Ishikawa (cell line): ENCODE results near the gene BSG.

Experiments
- CEBPB ChIP-seq: IDR thresholded peaks from 2 replicates; pipeline ENCODE4 v1.6.1; 2012
- EP300 ChIP-seq: IDR thresholded peaks from 2 replicates; pipeline ENCODE4 v1.6.1; 2012; ENCODE audit warnings: borderline replicate concordance
- RAD21 ChIP-seq: IDR thresholded peaks from 2 replicates; pipeline ENCODE4 v1.6.1; 2012; ENCODE audit warnings: low read depth
- TAF1 ChIP-seq: IDR thresholded peaks from 2 replicates; pipeline ENCODE4 v1.6.1; 2012; ENCODE audit warnings: low read depth, mild to moderate bottlenecking
- TCF12 ChIP-seq: IDR thresholded peaks from 2 replicates; pipeline ENCODE4 v1.6.1; 2012; ENCODE audit warnings: low read depth
- TEAD4 ChIP-seq: IDR thresholded peaks from 2 replicates; pipeline ENCODE4 v1.6.1; 2012
- TF ChIP-seq, protein P1 (sequence below): IDR thresholded peaks from 2 replicates; pipeline ENCODE4 v1.6.1; 2012
- TF ChIP-seq, protein P2 (sequence below): IDR thresholded peaks from 2 replicates; pipeline ENCODE4 v1.6.1; 2012; ENCODE audit warnings: low read depth, mild to moderate bottlenecking
- TF ChIP-seq, protein P3 (sequence below): IDR thresholded peaks from 2 replicates; pipeline ENCODE4 v1.6.1; 2012

GRCh38 chr19:625257-625656 is 52.9 kb downstream of the BSG start:
- no peak for TF ChIP-seq EP300
- no peak for TF ChIP-seq CEBPB
- TF ChIP-seq TEAD4 = no peak
- no peak for TF ChIP-seq TAF1
- TF ChIP-seq RAD21 = no peak
- TF ChIP-seq, protein P1, sequence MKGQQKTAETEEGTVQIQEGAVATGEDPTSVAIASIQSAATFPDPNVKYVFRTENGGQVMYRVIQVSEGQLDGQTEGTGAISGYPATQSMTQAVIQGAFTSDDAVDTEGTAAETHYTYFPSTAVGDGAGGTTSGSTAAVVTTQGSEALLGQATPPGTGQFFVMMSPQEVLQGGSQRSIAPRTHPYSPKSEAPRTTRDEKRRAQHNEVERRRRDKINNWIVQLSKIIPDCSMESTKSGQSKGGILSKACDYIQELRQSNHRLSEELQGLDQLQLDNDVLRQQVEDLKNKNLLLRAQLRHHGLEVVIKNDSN = no peak
- TF ChIP-seq, protein P2, sequence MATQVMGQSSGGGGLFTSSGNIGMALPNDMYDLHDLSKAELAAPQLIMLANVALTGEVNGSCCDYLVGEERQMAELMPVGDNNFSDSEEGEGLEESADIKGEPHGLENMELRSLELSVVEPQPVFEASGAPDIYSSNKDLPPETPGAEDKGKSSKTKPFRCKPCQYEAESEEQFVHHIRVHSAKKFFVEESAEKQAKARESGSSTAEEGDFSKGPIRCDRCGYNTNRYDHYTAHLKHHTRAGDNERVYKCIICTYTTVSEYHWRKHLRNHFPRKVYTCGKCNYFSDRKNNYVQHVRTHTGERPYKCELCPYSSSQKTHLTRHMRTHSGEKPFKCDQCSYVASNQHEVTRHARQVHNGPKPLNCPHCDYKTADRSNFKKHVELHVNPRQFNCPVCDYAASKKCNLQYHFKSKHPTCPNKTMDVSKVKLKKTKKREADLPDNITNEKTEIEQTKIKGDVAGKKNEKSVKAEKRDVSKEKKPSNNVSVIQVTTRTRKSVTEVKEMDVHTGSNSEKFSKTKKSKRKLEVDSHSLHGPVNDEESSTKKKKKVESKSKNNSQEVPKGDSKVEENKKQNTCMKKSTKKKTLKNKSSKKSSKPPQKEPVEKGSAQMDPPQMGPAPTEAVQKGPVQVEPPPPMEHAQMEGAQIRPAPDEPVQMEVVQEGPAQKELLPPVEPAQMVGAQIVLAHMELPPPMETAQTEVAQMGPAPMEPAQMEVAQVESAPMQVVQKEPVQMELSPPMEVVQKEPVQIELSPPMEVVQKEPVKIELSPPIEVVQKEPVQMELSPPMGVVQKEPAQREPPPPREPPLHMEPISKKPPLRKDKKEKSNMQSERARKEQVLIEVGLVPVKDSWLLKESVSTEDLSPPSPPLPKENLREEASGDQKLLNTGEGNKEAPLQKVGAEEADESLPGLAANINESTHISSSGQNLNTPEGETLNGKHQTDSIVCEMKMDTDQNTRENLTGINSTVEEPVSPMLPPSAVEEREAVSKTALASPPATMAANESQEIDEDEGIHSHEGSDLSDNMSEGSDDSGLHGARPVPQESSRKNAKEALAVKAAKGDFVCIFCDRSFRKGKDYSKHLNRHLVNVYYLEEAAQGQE = no peak
- TF ChIP-seq, protein P3, sequence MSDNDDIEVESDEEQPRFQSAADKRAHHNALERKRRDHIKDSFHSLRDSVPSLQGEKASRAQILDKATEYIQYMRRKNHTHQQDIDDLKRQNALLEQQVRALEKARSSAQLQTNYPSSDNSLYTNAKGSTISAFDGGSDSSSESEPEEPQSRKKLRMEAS = no peak
- no peak for TF ChIP-seq TCF12
